IMR-90 (cell line): ENCODE data around the gene FGFBP2. TPM values are rescaled to one million over a fixed set of nuclear protein-coding genes. Genes with fewer than 3 reads are reported as not detected.
A peak's percentile ranks its signal among the peaks of the same experiment; 100 is the strongest.

Source experiments
- ATAC-seq: fragments of 200-7000 bp; cut with Tn5 transposase; 2 replicates; pipeline ENCODE4 v1.9.1; 2020; ENCODE audit warnings: low read depth, mild to moderate bottlenecking, moderate library complexity
- BruUV-seq: library from RNA; stranded (reverse); fragments of 400-500 nt; replicated peaks from 2 replicates; lab custom pipeline; 2021; lab: Mats Ljungman, UMichigan
- CTCF ChIA-PET: fragments of 300-600 bp; formaldehyde crosslinking; extraction: SDS; loops from one replicate; lab custom pipeline; 2021; ENCODE audit warnings: antibody characterized with exemption; lab: Yijun Ruan, JAX
- POLR2A ChIA-PET: fragments of 300-600 bp; sonication (Branson Sonifier 250); formaldehyde crosslinking; loops from one replicate; lab custom pipeline; 2022; ENCODE audit warnings: antibody characterized with exemption; ENCODE audit not compliant: unreplicated experiment; lab: Charles Lee
- DNase-seq: peaks from one replicate; pipeline ENCODE4 v3.0.0; 2013
- H2AFZ ChIP-seq: replicated peaks from 2 replicates; pipeline ENCODE3; 2013; ENCODE audit warnings: low read length, mild to moderate bottlenecking; ENCODE audit not compliant: poor library complexity
- H2AK5ac ChIP-seq: 2 replicates; pipeline ENCODE4 v1.6.1; 2013; ENCODE audit warnings: low read depth, low read length, inconsistent platforms
- H2AK9ac ChIP-seq: replicated peaks from 2 replicates; pipeline ENCODE3; 2013; ENCODE audit warnings: mild to moderate bottlenecking, low read depth, low read length, moderate library complexity; ENCODE audit not compliant: poor library complexity
- H2BK120ac ChIP-seq: 2 replicates; pipeline ENCODE4 v1.6.1; 2013; ENCODE audit warnings: low read depth, low read length, inconsistent platforms
- H2BK15ac ChIP-seq: 3 replicates; pipeline ENCODE4 v1.6.1; 2013; ENCODE audit warnings: low read depth, low read length, inconsistent platforms
- H2BK20ac ChIP-seq: 2 replicates; pipeline ENCODE4 v1.6.1; 2013; ENCODE audit warnings: low read depth, mild to moderate bottlenecking, inconsistent platforms, low read length, moderate library complexity
- H2BK5ac ChIP-seq: 2 replicates; pipeline ENCODE4 v1.6.1; 2013; ENCODE audit warnings: mild to moderate bottlenecking, low read depth, low read length, inconsistent platforms; ENCODE audit not compliant: poor library complexity, severe bottlenecking
- H3K14ac ChIP-seq: replicated peaks from 2 replicates; pipeline ENCODE4 v1.6.1; 2013; ENCODE audit warnings: low read depth, low read length, inconsistent platforms
- H3K18ac ChIP-seq: 2 replicates; pipeline ENCODE4 v1.6.1; 2013; ENCODE audit warnings: low read depth, low read length, control low read depth
- H3K23ac ChIP-seq: 2 replicates; pipeline ENCODE4 v1.6.1; 2013; ENCODE audit warnings: low read depth, low read length, inconsistent platforms
- H3K27ac ChIP-seq: 2 replicates; pipeline ENCODE4 v1.5.1; 2013; ENCODE audit warnings: mild to moderate bottlenecking, control low read depth, low read length; ENCODE audit not compliant: insufficient read depth
- H3K27me3 ChIP-seq: 2 replicates; pipeline ENCODE4 v1.6.1; 2013; ENCODE audit warnings: low read length; ENCODE audit not compliant: control insufficient read depth, insufficient read depth
- H3K36me3 ChIP-seq: 2 replicates; pipeline ENCODE4 v1.6.1; 2013; ENCODE audit warnings: low read length, mixed read lengths; ENCODE audit not compliant: control insufficient read depth, insufficient read depth
- H3K4ac ChIP-seq: 2 replicates; pipeline ENCODE4 v1.6.1; 2013; ENCODE audit warnings: low read depth, low read length, inconsistent platforms
- H3K4me1 ChIP-seq: 2 replicates; pipeline ENCODE4 v1.6.1; 2013; ENCODE audit warnings: low read length, mixed read lengths; ENCODE audit not compliant: control insufficient read depth, insufficient read depth
- H3K4me2 ChIP-seq: 2 replicates; pipeline ENCODE4 v1.6.1; 2013; ENCODE audit warnings: low read depth, mild to moderate bottlenecking, control low read depth, low read length, moderate library complexity
- H3K4me3 ChIP-seq: 2 replicates; pipeline ENCODE4 v1.5.1; 2013; ENCODE audit warnings: low read depth, mild to moderate bottlenecking, control low read depth, low read length, moderate library complexity; ENCODE audit not compliant: insufficient read depth
- H3K56ac ChIP-seq: 2 replicates; pipeline ENCODE4 v1.6.1; 2013; ENCODE audit warnings: low read length, inconsistent platforms; ENCODE audit not compliant: insufficient read depth; ENCODE audit errors: extremely low read depth
- H3K79me1 ChIP-seq, 2 experiments: 2 replicates each; pipeline ENCODE4 v1.6.1; 2013; ENCODE audit warnings: low read length in 2 of 2, inconsistent platforms in 1 of 2, low read depth in 1 of 2
- H3K9ac ChIP-seq: 2 replicates; pipeline ENCODE4 v1.6.1; 2013; ENCODE audit warnings: low read depth, low read length, control low read depth
- H3K9me1 ChIP-seq: 2 replicates; pipeline ENCODE4 v1.6.1; 2013; ENCODE audit warnings: low read length, inconsistent platforms; ENCODE audit not compliant: insufficient read depth
- H3K9me3 ChIP-seq: 2 replicates; pipeline ENCODE4 v1.6.1; 2013; ENCODE audit warnings: low read length; ENCODE audit not compliant: control insufficient read depth, insufficient read depth
- H4K20me1 ChIP-seq: 2 replicates; pipeline ENCODE4 v1.6.1; 2013; ENCODE audit warnings: low read length, inconsistent platforms; ENCODE audit not compliant: insufficient read depth
- H4K5ac ChIP-seq: 2 replicates; pipeline ENCODE4 v1.6.1; 2013; ENCODE audit warnings: mild to moderate bottlenecking, low read depth, low read length, control low read depth
- H4K8ac ChIP-seq, 2 experiments: 2 replicates each; pipeline ENCODE4 v1.6.1; 2013; ENCODE audit warnings: low read depth in 2 of 2, low read length in 2 of 2, control low read depth in 1 of 2, inconsistent platforms in 1 of 2
- H4K91ac ChIP-seq: 2 replicates; pipeline ENCODE4 v1.6.1; 2013; ENCODE audit warnings: low read depth, low read length, inconsistent platforms; ENCODE audit not compliant: insufficient read depth
- BHLHE40 ChIP-seq: fragments of 150-350 bp; IDR thresholded peaks from 2 replicates; pipeline ENCODE4 v1.6.1; 2016; ENCODE audit warnings: mild to moderate bottlenecking, low read depth, low read length
- FOS ChIP-seq: fragments of 150-350 bp; IDR thresholded peaks from 2 replicates; pipeline ENCODE4 v1.6.1; 2016; ENCODE audit warnings: low read depth, low read length
- RAD21 ChIP-seq: IDR thresholded peaks from 2 replicates; pipeline ENCODE4 v1.6.1; 2012; ENCODE audit warnings: low read length, improper control_type of control experiment
- RFX5 ChIP-seq: IDR thresholded peaks from 2 replicates; pipeline ENCODE4 v1.8.0; 2012; ENCODE audit warnings: low read depth, mild to moderate bottlenecking, low read length, moderate library complexity
- SMC3 ChIP-seq: fragments of 150-350 bp; IDR thresholded peaks from 2 replicates; pipeline ENCODE4 v1.6.1; 2016; ENCODE audit warnings: low read depth, mild to moderate bottlenecking, antibody characterized with exemption, low read length, moderate library complexity
- WGBS, 2 experiments: methylation state at CpG; one replicate each; pipeline versions ENCODE4 v1.1.5 to v1.1.7; 2013; ENCODE audit warnings: missing lambda C conversion rate in 2 of 2; ENCODE audit not compliant: insufficient read length in 1 of 2; ENCODE audit errors: extremely low coverage in 2 of 2; 5-methylcytosine and 5-hydroxymethylcytosine counted together
- dilution Hi-C: fragments of 300-500 bp; cut with HindIII; formaldehyde crosslinking; loops from one replicate; pipeline ENCODE4 v1.14.3; 2018; ENCODE audit warnings: low sequenced_read_pairs; ENCODE audit not compliant: unreplicated experiment
- in situ Hi-C: fragments of 300-500 bp; cut with MboI; formaldehyde crosslinking; loops from 3 replicates; pipeline ENCODE4 v1.14.3; 2019; ENCODE audit warnings: low sequenced_read_pairs, inconsistent platforms, mixed read lengths
- intact Hi-C: fragments of 100-400 bp; cut with micrococcal nuclease; formaldehyde crosslinking; loops from 2 replicates; pipeline ENCODE4 v1.10.0; 2022
- polyA plus RNA-seq, 3 experiments: library from polyadenylated mRNA; depleted of rRNA; stranded (reverse); fragments of >200 nt; gene quantifications; 2 replicates each; pipeline ENCODE4 v1.2.3, GENCODE V29; 2012; ENCODE audit warnings: low replicate concordance in 1 of 3
- total RNA-seq: library from RNA; depleted of rRNA; stranded (reverse); fragments of >200 nt; gene quantifications from 2 replicates; pipeline ENCODE4 v1.2.3, GENCODE V29; 2012
- TF ChIP-seq, protein P1 (sequence below): conservative IDR thresholded peaks from 2 replicates; pipeline ENCODE4 v1.5.1; 2012; ENCODE audit warnings: mild to moderate bottlenecking, low read depth, low read length, improper control_type of control experiment
- TF ChIP-seq, protein P2 (sequence below): fragments of 150-350 bp; IDR thresholded peaks from 2 replicates; pipeline ENCODE4 v1.6.1; 2017; ENCODE audit warnings: mild to moderate bottlenecking, antibody characterized with exemption, low read length, low read depth

Gene FGFBP2
- total and polyA plus RNA-seq, 2 of the 4 experiments (the other 2 are of a cell fraction), result not detected

DNA sequence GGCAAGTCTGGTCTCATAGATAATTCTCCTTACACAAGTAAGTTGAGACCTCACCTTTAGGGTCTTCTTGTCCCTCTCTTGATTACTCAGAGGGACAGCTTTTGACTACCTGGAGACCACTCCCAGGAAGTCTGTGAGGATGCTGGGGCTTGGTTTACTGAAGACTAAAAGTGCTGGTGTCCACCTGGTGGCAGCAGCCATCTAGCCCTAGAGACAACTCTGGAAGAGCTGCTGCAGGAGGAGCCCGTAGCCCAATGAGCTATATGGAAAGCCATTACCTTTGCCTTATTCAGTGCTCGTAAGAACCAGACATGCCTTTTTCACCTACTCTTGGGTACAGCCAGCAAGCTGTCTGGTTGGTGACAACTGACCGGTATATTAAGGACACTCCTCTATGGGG lies 7.3 kb downstream of the FGFBP2 start:
- CTCF ChIA-PET, result interaction anchor here (0.6 to 2.2 kb wide), 12 partner anchors 19 to 478 kb away, joined by 3 to 67 read pairs (median 4); no protein-coding TSS in a partner anchor
- Histone ChIP-seq H3K9me1 (no peaks in the 10 kb centered on the region), H3K9ac (no peak overlapping the region), H3K56ac (no peak overlapping the region), H2AK9ac (no peak overlapping the region), H3K27ac (no peak overlapping the region), H2BK5ac (no peak overlapping the region), H3K4me2 (no peak overlapping the region), H3K9me3 (no peaks in the 10 kb centered on the region), H3K79me1 (no peaks in the 10 kb centered on the region), H3K4me1 (no peaks in the 10 kb centered on the region), H4K5ac (no peak overlapping the region), H3K36me3 (no peaks in the 10 kb centered on the region), H3K27me3 (peaks cover 9% of the 10 kb centered on the region), H2BK120ac (no peak overlapping the region), H3K14ac (no peak overlapping the region), H4K20me1 (no peaks in the 10 kb centered on the region), H2AK5ac (no peak overlapping the region), H2AFZ (no peak overlapping the region), H4K91ac (no peak overlapping the region), H4K8ac (no peak overlapping the region), H3K4ac (no peak overlapping the region), H2BK20ac (no peak overlapping the region), H3K4me3 (no peak overlapping the region), H3K23ac (no peak overlapping the region), H3K18ac (no peak overlapping the region), H2BK15ac (no peak overlapping the region)
- ATAC-seq, result peak; percentile 58
- TF ChIP-seq RAD21 (peak; percentile 42), BHLHE40 (no peak), SMC3 (peak; percentile 36; the same call in 1 of the 2 replicates), RFX5 (no peak), FOS (no peak)
- TF ChIP-seq, protein P1, sequence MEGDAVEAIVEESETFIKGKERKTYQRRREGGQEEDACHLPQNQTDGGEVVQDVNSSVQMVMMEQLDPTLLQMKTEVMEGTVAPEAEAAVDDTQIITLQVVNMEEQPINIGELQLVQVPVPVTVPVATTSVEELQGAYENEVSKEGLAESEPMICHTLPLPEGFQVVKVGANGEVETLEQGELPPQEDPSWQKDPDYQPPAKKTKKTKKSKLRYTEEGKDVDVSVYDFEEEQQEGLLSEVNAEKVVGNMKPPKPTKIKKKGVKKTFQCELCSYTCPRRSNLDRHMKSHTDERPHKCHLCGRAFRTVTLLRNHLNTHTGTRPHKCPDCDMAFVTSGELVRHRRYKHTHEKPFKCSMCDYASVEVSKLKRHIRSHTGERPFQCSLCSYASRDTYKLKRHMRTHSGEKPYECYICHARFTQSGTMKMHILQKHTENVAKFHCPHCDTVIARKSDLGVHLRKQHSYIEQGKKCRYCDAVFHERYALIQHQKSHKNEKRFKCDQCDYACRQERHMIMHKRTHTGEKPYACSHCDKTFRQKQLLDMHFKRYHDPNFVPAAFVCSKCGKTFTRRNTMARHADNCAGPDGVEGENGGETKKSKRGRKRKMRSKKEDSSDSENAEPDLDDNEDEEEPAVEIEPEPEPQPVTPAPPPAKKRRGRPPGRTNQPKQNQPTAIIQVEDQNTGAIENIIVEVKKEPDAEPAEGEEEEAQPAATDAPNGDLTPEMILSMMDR, result peak; percentile 36
- TF ChIP-seq, protein P2, sequence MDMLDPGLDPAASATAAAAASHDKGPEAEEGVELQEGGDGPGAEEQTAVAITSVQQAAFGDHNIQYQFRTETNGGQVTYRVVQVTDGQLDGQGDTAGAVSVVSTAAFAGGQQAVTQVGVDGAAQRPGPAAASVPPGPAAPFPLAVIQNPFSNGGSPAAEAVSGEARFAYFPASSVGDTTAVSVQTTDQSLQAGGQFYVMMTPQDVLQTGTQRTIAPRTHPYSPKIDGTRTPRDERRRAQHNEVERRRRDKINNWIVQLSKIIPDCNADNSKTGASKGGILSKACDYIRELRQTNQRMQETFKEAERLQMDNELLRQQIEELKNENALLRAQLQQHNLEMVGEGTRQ, result no peak
- WGBS, 2 experiments, result 80% methylated on average over 2 of the region's 3 CpGs; no CpG with 5 or more reads in 1 of the 2 experiments
- in situ Hi-C loops, result loop anchor here (5.0 kb wide), 2 partner anchors 68 to 148 kb away; no protein-coding TSS in a partner anchor
- intact Hi-C loops, result loop anchor here (1.0 kb wide), 3 partner anchors 73 to 476 kb away; no protein-coding TSS in a partner anchor
- dilution Hi-C loops, result no loop called here
- BruUV-seq, result no TSS peak
- POLR2A ChIA-PET, result interaction anchor here (0.9 kb wide), 1 partner anchor 147 kb away, joined by 3 read pairs; no protein-coding TSS in a partner anchor
- DNase-seq, result peak; percentile 23
